ENCODE data around the gene MLH3.
A peak's percentile ranks its signal among the peaks of the same experiment; 100 is the strongest.

MLH3 gene

DNA sequence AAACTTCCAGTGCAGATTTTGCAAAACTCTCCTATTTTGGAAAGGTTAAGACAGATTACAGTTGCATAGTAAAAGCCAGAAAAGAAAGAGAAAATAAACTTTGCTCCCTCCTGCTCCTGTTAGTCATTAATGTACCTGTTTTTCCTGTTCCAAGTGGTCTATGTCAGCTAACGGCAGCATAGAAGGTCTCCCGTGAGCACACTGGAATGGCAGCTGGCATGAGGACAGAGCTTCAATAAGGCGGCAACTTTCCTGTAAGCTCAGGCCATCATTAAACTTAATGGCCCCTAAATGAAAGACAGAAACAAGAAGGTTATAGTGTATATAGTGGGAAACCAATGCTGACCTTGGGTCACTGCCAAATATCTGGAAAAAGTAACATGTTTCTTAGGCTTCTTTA is 32.6 kb downstream of the MLH3 start:
- no peak for TF ChIP-seq CTCF (IDR thresholded peaks at IDR 0.05; ENCODE audit: low read depth, low read length)
- no peak for DNase-seq (ENCODE audit: extremely low read depth, low read depth)

DNA sequence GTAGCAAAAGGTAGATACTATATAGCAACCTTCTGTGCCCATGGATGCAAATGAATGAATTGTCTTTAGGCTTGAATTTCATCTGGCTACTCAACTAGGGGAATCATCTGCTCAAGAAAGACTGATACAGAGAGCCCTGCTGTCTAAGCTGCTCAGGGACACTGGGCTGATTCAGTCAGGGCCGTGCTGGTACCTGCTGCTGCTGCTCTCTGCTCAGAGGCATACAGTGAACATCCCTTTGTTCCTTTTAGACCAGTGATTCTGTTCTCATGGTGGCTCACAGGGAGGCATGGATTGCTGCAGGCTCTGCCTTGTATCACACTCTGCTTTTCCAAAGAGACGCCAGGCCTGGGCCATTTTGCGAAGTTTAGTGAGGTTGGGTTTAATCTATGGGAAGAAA is 34.5 kb downstream of the MLH3 start:
- TF ChIP-seq CTCF (IDR thresholded peaks at IDR 0.05; ENCODE audit: low read depth, low read length) = no peak
- no peak for DNase-seq (ENCODE audit: extremely low read depth, low read depth)

DNA sequence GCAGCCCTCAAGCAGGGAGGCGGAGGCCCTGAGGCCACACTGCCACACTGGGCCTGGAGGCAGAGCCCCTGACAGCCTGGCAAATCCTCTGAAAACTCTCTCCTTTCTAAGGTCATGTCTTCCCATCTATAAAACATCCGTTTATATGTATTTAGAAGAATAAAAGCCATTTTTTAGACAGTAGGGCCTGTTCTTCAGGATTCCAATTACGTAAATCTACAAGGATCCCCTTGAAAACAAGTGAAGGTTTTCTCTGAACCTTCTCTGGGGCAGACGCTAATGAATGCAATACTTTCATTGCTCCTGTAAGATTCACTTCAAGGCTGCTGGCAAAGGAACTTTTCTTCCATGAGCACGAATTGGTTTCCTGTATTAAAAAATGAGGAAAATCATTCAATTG is 35.8 kb downstream of the MLH3 start:
- TF ChIP-seq CTCF (IDR thresholded peaks at IDR 0.05; ENCODE audit: low read depth, low read length) = no peak

DNA sequence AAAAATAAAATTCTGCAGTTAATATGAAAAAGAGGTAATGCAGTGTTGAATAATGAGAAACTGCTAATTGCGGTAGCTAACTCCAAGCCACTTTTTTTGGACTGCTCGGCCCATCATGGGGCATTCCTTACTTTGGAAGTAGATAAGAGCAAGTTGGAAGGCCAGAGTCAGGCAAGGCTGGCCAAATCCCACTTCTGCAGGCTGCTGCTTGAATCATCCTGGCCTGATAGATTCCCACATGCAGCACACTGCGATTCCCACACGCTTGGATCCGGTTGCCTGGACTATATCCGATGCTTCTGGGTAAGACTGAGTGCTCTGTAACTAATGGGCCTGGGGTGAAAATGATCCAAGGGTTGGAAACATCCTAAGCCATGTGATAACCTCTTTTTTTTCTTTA is 38.0 kb downstream of the MLH3 start:
- DNase-seq (ENCODE audit: extremely low read depth, low read depth) = no peak
- no peak for TF ChIP-seq CTCF (IDR thresholded peaks at IDR 0.05; ENCODE audit: low read depth, low read length)

More for the DNA sequence above, 35.8 kb downstream of the MLH3 start:
- no peak for DNase-seq (ENCODE audit: extremely low read depth, low read depth)

GRCh38 chr14:75011356-75011994 is 39.8 kb downstream of the MLH3 start:
- no peak for DNase-seq (ENCODE audit: extremely low read depth, low read depth)
- TF ChIP-seq CTCF (IDR thresholded peaks at IDR 0.05; ENCODE audit: low read depth, low read length) = no peak

DNA sequence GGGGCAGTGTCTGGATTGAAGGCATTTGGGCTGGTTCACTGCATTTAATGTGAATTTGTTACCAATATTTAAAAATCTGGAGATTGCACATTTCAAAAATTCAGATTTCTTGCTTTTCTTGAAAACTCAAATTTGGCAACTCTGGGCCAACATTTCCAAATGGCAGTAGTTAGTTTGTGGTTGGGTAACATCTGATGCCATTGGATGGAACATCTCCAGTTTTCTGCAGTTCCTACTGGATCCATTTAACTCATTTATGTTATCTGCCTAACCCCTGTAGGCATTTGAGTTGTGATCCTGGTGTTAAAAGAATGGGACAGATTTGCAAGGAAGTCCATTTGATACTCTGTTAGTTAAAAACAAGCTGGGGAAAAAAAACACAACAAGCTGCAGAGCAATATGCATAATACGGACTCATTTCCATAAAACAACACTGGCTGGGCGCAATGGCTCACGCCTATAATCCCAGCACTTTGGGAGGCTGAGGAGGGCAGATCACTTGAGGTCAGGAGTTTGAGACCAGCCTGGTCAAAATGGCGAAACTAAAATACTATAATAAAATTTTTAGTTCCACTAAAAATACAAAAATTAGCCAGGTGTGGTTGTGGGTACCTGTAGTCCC is 40.7 kb downstream of the MLH3 start:
- DNase-seq (ENCODE audit: extremely low read depth, low read depth) = peak; percentile 50
- no peak for TF ChIP-seq CTCF (IDR thresholded peaks at IDR 0.05; ENCODE audit: low read depth, low read length)

DNA sequence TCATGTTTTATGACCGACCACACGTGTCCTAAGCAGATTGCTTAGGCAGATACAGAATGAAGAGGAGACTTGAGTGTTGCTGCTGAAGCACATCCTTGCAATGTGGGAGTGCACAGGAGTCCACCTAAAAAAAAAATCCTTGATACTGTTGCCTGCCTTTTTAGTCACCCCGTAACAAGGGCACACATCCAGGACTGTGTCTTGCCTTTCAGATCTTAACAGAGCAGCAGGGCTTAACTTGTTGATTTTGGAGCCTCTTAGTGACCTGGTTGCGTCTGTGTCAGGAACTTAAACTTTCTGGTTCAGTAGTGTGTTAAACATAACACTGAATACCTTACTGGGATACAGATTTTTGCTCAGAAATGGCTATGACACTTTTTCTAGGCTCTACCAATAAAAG is 42.1 kb downstream of the MLH3 start:
- no peak for TF ChIP-seq CTCF (IDR thresholded peaks at IDR 0.05; ENCODE audit: low read depth, low read length)
- no peak for DNase-seq (ENCODE audit: extremely low read depth, low read depth)

Data from AG09319 (cell line).